H9 (cell line): Measurements from ENCODE around the gene SBK1. TPM values are rescaled to one million over a fixed set of nuclear protein-coding genes. Genes with fewer than 3 reads are reported as not detected.

Experiments used
- DNase-seq: peaks from one replicate; pipeline ENCODE4 v3.0.0-alpha.2; 2017
- H2AFZ ChIP-seq: one replicate; pipeline ENCODE4 v1.6.1; 2013; ENCODE audit warnings: mild to moderate bottlenecking, low read length, control low read depth, moderate library complexity
- H2AK5ac ChIP-seq: 2 replicates; pipeline ENCODE4 v1.6.1; 2013; ENCODE audit warnings: low read length, control low read depth, mixed read lengths; ENCODE audit not compliant: insufficient read length
- H2BK120ac ChIP-seq: one replicate; pipeline ENCODE4 v1.6.1; 2013; ENCODE audit warnings: low read depth, mild to moderate bottlenecking, low read length, control low read depth, inconsistent platforms; ENCODE audit not compliant: poor library complexity, severe bottlenecking
- H2BK12ac ChIP-seq: 2 replicates; pipeline ENCODE4 v1.6.1; 2013; ENCODE audit warnings: low read length, control low read depth, mixed read lengths, low read depth; ENCODE audit not compliant: insufficient read length
- H2BK15ac ChIP-seq: 2 replicates; pipeline ENCODE4 v1.6.1; 2013; ENCODE audit warnings: low read depth, low read length, control low read depth
- H2BK20ac ChIP-seq: one replicate; pipeline ENCODE4 v1.6.1; 2013; ENCODE audit warnings: low read depth, mild to moderate bottlenecking, low read length, control low read depth, inconsistent platforms; ENCODE audit not compliant: poor library complexity, severe bottlenecking
- H2BK5ac ChIP-seq: 2 replicates; pipeline ENCODE4 v1.6.1; 2013; ENCODE audit warnings: low read length, control low read depth, mixed read lengths; ENCODE audit not compliant: insufficient read length
- H3K14ac ChIP-seq: 2 replicates; pipeline ENCODE4 v1.6.1; 2013; ENCODE audit warnings: low read length, control low read depth; ENCODE audit not compliant: insufficient read depth
- H3K18ac ChIP-seq: 2 replicates; pipeline ENCODE4 v1.6.1; 2013; ENCODE audit warnings: low read depth, mild to moderate bottlenecking, mixed read lengths, low read length, control low read depth; ENCODE audit not compliant: insufficient read length
- H3K23ac ChIP-seq: 2 replicates; pipeline ENCODE4 v1.6.1; 2013; ENCODE audit warnings: low read length, control low read depth, mixed read lengths, low read depth; ENCODE audit not compliant: insufficient read length
- H3K23me2 ChIP-seq: 2 replicates; pipeline ENCODE4 v1.6.1; 2013; ENCODE audit warnings: low read depth, mild to moderate bottlenecking, mixed read lengths, low read length, control low read depth; ENCODE audit not compliant: insufficient read length, poor library complexity, severe bottlenecking
- H3K27ac ChIP-seq: 2 replicates; pipeline ENCODE4 v1.5.1; 2013; ENCODE audit warnings: low read length, control low read depth, mixed read lengths, low read depth; ENCODE audit not compliant: insufficient read length
- H3K27me3 ChIP-seq: 2 replicates; pipeline ENCODE4 v1.6.1; 2013; ENCODE audit warnings: low read length, control low read depth, inconsistent platforms; ENCODE audit not compliant: insufficient read depth
- H3K4ac ChIP-seq: 2 replicates; pipeline ENCODE4 v1.6.1; 2013; ENCODE audit warnings: low read depth, mild to moderate bottlenecking, control low read depth, inconsistent platforms, low read length, moderate library complexity
- H3K4me1 ChIP-seq: 2 replicates; pipeline ENCODE4 v1.6.1; 2013; ENCODE audit warnings: low read length, control low read depth, inconsistent platforms; ENCODE audit not compliant: insufficient read depth
- H3K4me2 ChIP-seq: 2 replicates; pipeline ENCODE4 v1.6.1; 2013; ENCODE audit warnings: low read length, control low read depth, mixed read lengths; ENCODE audit not compliant: insufficient read length, insufficient read depth
- H3K56ac ChIP-seq: 2 replicates; pipeline ENCODE4 v1.6.1; 2013; ENCODE audit warnings: low read depth, mild to moderate bottlenecking, mixed read lengths, low read length, control low read depth; ENCODE audit not compliant: insufficient read length
- H3K79me1 ChIP-seq: 2 replicates; pipeline ENCODE4 v1.6.1; 2013; ENCODE audit warnings: low read depth, mild to moderate bottlenecking, moderate library complexity, low read length, control low read depth, inconsistent platforms; ENCODE audit not compliant: insufficient read depth, poor library complexity, severe bottlenecking
- H3K79me2 ChIP-seq: 2 replicates; pipeline ENCODE4 v1.6.1; 2013; ENCODE audit warnings: low read length, control low read depth, inconsistent platforms; ENCODE audit not compliant: insufficient read depth
- H3K9ac ChIP-seq: 2 replicates; pipeline ENCODE4 v1.6.1; 2013; ENCODE audit warnings: low read length, control low read depth, mixed read lengths; ENCODE audit not compliant: insufficient read length; ENCODE audit errors: extremely low read depth
- H3K9me3 ChIP-seq: one replicate; pipeline ENCODE4 v1.6.1; 2013; ENCODE audit warnings: low read depth, low read length, inconsistent platforms; ENCODE audit not compliant: control insufficient read depth
- H3T11ph ChIP-seq: one replicate; pipeline ENCODE4 v1.6.1; 2013; ENCODE audit warnings: mild to moderate bottlenecking, low read length, control low read depth, inconsistent platforms
- H4K20me1 ChIP-seq: one replicate; pipeline ENCODE4 v1.6.1; 2013; ENCODE audit not compliant: control insufficient read depth, insufficient read length, insufficient read depth
- H4K5ac ChIP-seq: 2 replicates; pipeline ENCODE4 v1.6.1; 2013; ENCODE audit warnings: low read depth, mild to moderate bottlenecking, mixed read lengths, low read length, control low read depth; ENCODE audit not compliant: insufficient read length
- H4K8ac ChIP-seq: replicated peaks from 2 replicates; pipeline ENCODE4 v1.6.1; 2013; ENCODE audit warnings: low read length, control low read depth, mixed read lengths, low read depth; ENCODE audit not compliant: insufficient read length
- H4K91ac ChIP-seq: 2 replicates; pipeline ENCODE4 v1.6.1; 2013; ENCODE audit warnings: low read depth, mild to moderate bottlenecking, moderate library complexity, mixed read lengths, low read length, control low read depth; ENCODE audit not compliant: insufficient read length
- H3K27ac Mint-ChIP-seq, 3 experiments: 2 replicates in 2 of 3; 3 replicates in 1 of 3; pipeline ENCODE4 v1.8.0; 2020 to 2021; ENCODE audit warnings: mixed read lengths in 3 of 3, mild to moderate bottlenecking in 1 of 3, moderate library complexity in 1 of 3
- H3K27me3 Mint-ChIP-seq: 2 replicates; pipeline ENCODE4 v1.8.0; 2021; ENCODE audit warnings: low read depth, mild to moderate bottlenecking, moderate library complexity, mixed read lengths
- H3K36me3 Mint-ChIP-seq, 3 experiments: 2 replicates in 2 of 3; 3 replicates in 1 of 3; pipeline ENCODE4 v1.8.0; 2020 to 2021; ENCODE audit warnings: low read depth in 3 of 3, mixed read lengths in 3 of 3; ENCODE audit not compliant: insufficient read depth in 1 of 3
- H3K4me1 Mint-ChIP-seq, 2 experiments: 2 replicates each; pipeline ENCODE4 v1.8.0; 2020; ENCODE audit warnings: mixed read lengths in 2 of 2
- H3K4me3 Mint-ChIP-seq, 2 experiments: 2 replicates in 1 of 2; 3 replicates in 1 of 2; pipeline ENCODE4 v1.8.0; 2020 to 2021; ENCODE audit warnings: mild to moderate bottlenecking in 2 of 2, mixed read lengths in 2 of 2, moderate library complexity in 1 of 2
- H3K9me3 Mint-ChIP-seq, 2 experiments: 2 replicates in 1 of 2; 3 replicates in 1 of 2; pipeline ENCODE4 v1.8.0; 2020; ENCODE audit warnings: mild to moderate bottlenecking in 2 of 2, mixed read lengths in 2 of 2, moderate library complexity in 1 of 2
- CTCF ChIP-seq: fragments of 200-600 bp; sonication (generic); conservative IDR thresholded peaks from 3 replicates; pipeline ENCODE4 v1.8.0; 2021; ENCODE audit warnings: antibody characterized with exemption, mild to moderate bottlenecking
- WGBS: extraction: QIAGEN DNeasy Blood & Tissue Kit; methylation state at CpG from one replicate; pipeline ENCODE4 v1.1.7; 2013; ENCODE audit warnings: missing lambda C conversion rate, low lambda C conversion rate, mixed read lengths; ENCODE audit not compliant: insufficient read length; ENCODE audit errors: extremely low coverage; 5-methylcytosine and 5-hydroxymethylcytosine counted together
- total RNA-seq: library from RNA; stranded (reverse); gene quantifications from 2 replicates; pipeline ENCODE4 v1.2.1, GENCODE V29; 2021

SBK1 gene
- total RNA-seq, 1 experiment from 2014 or later: 65.5 TPM

GRCh38 chr16:28307936-28308335 is 15.6 kb downstream of the SBK1 start:
- Histone ChIP-seq H2BK120ac (no peak overlapping the region), H4K91ac (no peak overlapping the region), H2BK12ac (no peak overlapping the region), H2AFZ (no peak overlapping the region), H4K20me1 (peaks cover 6% of the 10 kb centered on the region), H3K79me2 (peaks cover 6% of the 10 kb centered on the region; the same call in 1 of the 2 replicates), H3K4ac (no peak overlapping the region), H3K18ac (no peak overlapping the region), H3K27me3 (no peaks in the 10 kb centered on the region), H3T11ph (no peak overlapping the region), H2BK20ac (no peak overlapping the region), H3K14ac (no peak overlapping the region), H3K9ac (no peak overlapping the region), H4K5ac (no peak overlapping the region), H3K79me1 (no peaks in the 10 kb centered on the region), H2BK5ac (no peak overlapping the region), H3K4me2 (no peak overlapping the region), H3K23ac (no peak overlapping the region), H4K8ac (no peak overlapping the region), H3K56ac (no peak overlapping the region), H3K27ac (no peak overlapping the region), H3K9me3 (no peaks in the 10 kb centered on the region), H3K23me2 (no peaks in the 10 kb centered on the region), H3K4me1 (no peaks in the 10 kb centered on the region; the same call in 1 of the 2 replicates), H2BK15ac (no peak overlapping the region), H2AK5ac (no peak overlapping the region)
- TF ChIP-seq CTCF: no peak
- Mint-ChIP-seq H3K27ac (no peak overlapping the region; a peak in 1 of 7 replicates), H3K4me1 (peaks cover 7 to 11% of the 10 kb centered on the region in 2 experiments), H3K9me3 (peaks cover 0 to 5% of the 10 kb centered on the region in 2 experiments; a peak in 1 of 5 replicates), H3K36me3 (peaks cover 36 to 60% (median 38%) of the 10 kb centered on the region in 3 experiments), H3K27me3 (no peaks in the 10 kb centered on the region), H3K4me3 (no peak overlapping the region)
- no CpG with 5 or more reads among the region's 5 CpGs for WGBS
- no peak for DNase-seq
